Measurements from ENCODE around the gene PTPRC.

- TF ChIP-seq CTCF (IDR thresholded peaks at IDR 0.05; ENCODE audit: extremely low read depth in 1 of 2, insufficient read depth in 1 of 2, low read depth in 1 of 2, low read length in 2 of 2) = no peak
- no peak for TF ChIP-seq EZH2 (IDR thresholded peaks at IDR 0.05; ENCODE audit: borderline replicate concordance, low read depth, low read length, severe bottlenecking)
Measured at GRCh38 chr1:198681831-198682759, 43.3 kb downstream of the PTPRC start.
